Esophagus muscularis mucosa (tissue), 4 donors: ENCODE data around the gene MYD88. TPM values are rescaled to one million over a fixed set of nuclear protein-coding genes. Genes with fewer than 3 reads are reported as not detected.

Experiments
- DNase-seq: peaks from one replicate; pipeline ENCODE4 v3.0.0-alpha.2; 2017; ENCODE audit errors: extremely low spot score
- H3K27ac ChIP-seq, 4 donors: fragments of 200-600 bp; sonication (generic); replicated peaks in 1 of 4; 1 replicate in 3 of 4; 2 replicates in 1 of 4; pipeline ENCODE4 v1.5.1; 2016 to 2019; ENCODE audit warnings: mild to moderate bottlenecking in 1 of 4
- H3K27me3 ChIP-seq, 4 donors: fragments of 200-600 bp; sonication (generic); one replicate each; pipeline versions ENCODE4 v1.5.1 to v1.6.0; 2016 to 2019
- H3K36me3 ChIP-seq, 4 donors: fragments of 200-600 bp; sonication (generic); one replicate each; pipeline ENCODE4 v1.5.1; 2016 to 2019
- H3K4me1 ChIP-seq, 4 donors: fragments of 200-600 bp; sonication (generic); one replicate each; pipeline ENCODE4 v1.5.1; 2016 to 2019
- H3K4me3 ChIP-seq, 4 donors: fragments of 200-600 bp; sonication (generic); 1 replicate in 2 of 4; 2 replicates in 2 of 4; pipeline ENCODE4 v1.5.1; 2016 to 2019; ENCODE audit warnings: mild to moderate bottlenecking in 4 of 4, moderate library complexity in 1 of 4
- H3K9me3 ChIP-seq, 4 donors: fragments of 200-600 bp; sonication (generic); 1 replicate in 3 of 4; 2 replicates in 1 of 4; pipeline ENCODE4 v1.5.1; 2016 to 2019
- EP300 ChIP-seq: sonication (generic); formaldehyde crosslinking; IDR thresholded peaks from one replicate; pipeline ENCODE4 v1.6.1; 2017; ENCODE audit warnings: antibody characterized with exemption
- POLR2A ChIP-seq: fragments of 450-650 bp; IDR thresholded peaks from one replicate; pipeline ENCODE4 v1.6.1; 2017; ENCODE audit warnings: antibody characterized with exemption, moderate library complexity, mild to moderate bottlenecking, low read depth
- POLR2AphosphoS5 ChIP-seq, 2 donors: sonication (generic); formaldehyde crosslinking; IDR thresholded peaks; one replicate each; pipeline ENCODE4 v1.6.1; 2017; ENCODE audit warnings: antibody characterized with exemption in 2 of 2
- WGBS: methylation state at CpG from one replicate; pipeline ENCODE4 v1.1.5; 2018; 5-methylcytosine and 5-hydroxymethylcytosine counted together
- intact Hi-C: fragments of 100-400 bp; cut with DNase I; formaldehyde crosslinking; loops from one replicate; pipeline ENCODE4 v1.15.1; 2023
- total RNA-seq, 4 donors: library from RNA; depleted of rRNA; stranded (reverse); fragments of >200 nt; gene quantifications; one replicate each; pipeline versions ENCODE4 v1.1.0 to v1.2.1, GENCODE V29; 2016
- TF ChIP-seq, protein P1 (sequence below), 3 experiments: fragments of 200-600 bp in 2 of 3; fragments of 450-650 bp in 1 of 3; sonication (generic) in 2 of 3; IDR thresholded peaks; one replicate each; pipeline ENCODE4 v1.5.1; 2017 to 2019; ENCODE audit warnings: antibody characterized with exemption in 3 of 3, mild to moderate bottlenecking in 2 of 3, moderate library complexity in 1 of 3

Gene MYD88
- total RNA-seq, 4 donors from 2014 or later, result 21.2 to 38.6 (median 26.1) TPM

DNA sequence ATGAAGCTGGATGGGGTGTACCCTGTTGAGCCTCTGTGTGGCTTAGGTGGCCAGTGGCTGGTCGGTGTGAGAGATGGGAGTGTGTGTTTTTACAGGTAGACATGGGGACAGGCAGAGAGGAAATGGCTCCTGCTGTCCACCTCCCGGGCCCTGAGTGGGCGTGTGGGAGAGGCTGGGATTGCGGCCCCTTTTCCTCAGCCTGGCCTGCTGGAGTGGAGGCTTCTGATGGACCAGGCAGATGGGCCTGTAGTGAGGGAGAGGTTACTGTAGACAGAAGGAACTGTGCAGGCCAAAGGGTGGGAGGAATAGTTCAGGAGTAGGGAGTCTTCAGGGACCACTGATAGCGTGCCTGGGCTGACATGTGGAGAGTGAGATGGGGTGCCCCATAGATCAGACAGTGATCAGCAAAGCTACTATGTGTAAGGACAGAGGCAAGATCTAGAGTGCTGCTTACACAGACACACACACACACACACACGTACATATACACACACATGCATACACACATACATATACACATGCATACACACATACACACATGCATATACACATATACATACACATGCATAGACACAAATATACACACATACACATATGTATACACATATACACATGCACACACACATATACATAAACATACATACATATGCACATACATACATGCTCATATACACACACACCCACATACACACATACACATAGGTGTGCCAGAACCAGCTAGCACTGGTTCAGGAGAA, 28.0 kb upstream of the MYD88 start:
- intact Hi-C loops, result no loop called here
- TF ChIP-seq EP300 (no peak), POLR2A (no peak), POLR2AphosphoS5 (IDR thresholded peaks at IDR 0.05) (no peak)
- TF ChIP-seq, protein P1, sequence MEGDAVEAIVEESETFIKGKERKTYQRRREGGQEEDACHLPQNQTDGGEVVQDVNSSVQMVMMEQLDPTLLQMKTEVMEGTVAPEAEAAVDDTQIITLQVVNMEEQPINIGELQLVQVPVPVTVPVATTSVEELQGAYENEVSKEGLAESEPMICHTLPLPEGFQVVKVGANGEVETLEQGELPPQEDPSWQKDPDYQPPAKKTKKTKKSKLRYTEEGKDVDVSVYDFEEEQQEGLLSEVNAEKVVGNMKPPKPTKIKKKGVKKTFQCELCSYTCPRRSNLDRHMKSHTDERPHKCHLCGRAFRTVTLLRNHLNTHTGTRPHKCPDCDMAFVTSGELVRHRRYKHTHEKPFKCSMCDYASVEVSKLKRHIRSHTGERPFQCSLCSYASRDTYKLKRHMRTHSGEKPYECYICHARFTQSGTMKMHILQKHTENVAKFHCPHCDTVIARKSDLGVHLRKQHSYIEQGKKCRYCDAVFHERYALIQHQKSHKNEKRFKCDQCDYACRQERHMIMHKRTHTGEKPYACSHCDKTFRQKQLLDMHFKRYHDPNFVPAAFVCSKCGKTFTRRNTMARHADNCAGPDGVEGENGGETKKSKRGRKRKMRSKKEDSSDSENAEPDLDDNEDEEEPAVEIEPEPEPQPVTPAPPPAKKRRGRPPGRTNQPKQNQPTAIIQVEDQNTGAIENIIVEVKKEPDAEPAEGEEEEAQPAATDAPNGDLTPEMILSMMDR (IDR thresholded peaks at IDR 0.05), result no peak
- WGBS, result 88% methylated on average over 6 of the region's 6 CpGs
- Histone ChIP-seq H3K4me1 (no peaks in the 10 kb centered on the region), H3K27me3 (peaks cover 0 to 11% (median 0%) of the 10 kb centered on the region in 4 donors), H3K36me3 (no peaks in the 10 kb centered on the region), H3K27ac (no peak overlapping the region), H3K4me3 (no peak overlapping the region), H3K9me3 (peaks cover 0 to 3% (median 1%) of the 10 kb centered on the region in 4 donors)
- no peak for DNase-seq

DNA sequence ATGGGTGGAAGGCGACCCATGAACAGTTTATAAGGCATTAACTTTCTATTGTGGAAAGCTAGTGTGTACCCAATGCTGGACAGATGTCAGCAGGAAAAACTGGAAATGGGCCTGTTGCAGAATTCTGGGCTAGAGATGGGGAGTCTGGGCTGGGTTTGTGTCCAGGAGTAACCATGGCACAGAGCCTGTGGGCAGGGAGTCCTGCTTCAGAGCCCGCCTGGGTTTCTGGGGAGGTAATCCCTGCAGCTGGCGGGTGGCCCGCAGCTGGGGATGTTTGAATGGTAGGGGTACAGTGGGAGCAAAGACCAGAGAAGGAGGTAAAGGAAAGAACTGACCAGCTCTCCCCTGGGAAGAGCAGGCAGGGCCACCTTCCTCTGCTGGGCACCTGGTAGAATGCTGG, 27.3 kb upstream of the MYD88 start:
- Histone ChIP-seq H3K27me3 (peaks cover 0 to 11% (median 0%) of the 10 kb centered on the region in 4 donors), H3K4me1 (no peaks in the 10 kb centered on the region), H3K9me3 (no peaks in the 10 kb centered on the region), H3K4me3 (no peak overlapping the region), H3K36me3 (no peaks in the 10 kb centered on the region), H3K27ac (no peak overlapping the region)
- no peak for DNase-seq
- 91% methylated on average over 4 of the region's 4 CpGs for WGBS
- intact Hi-C loops, result no loop called here
- TF ChIP-seq EP300, result no peak
- TF ChIP-seq, protein P1 (IDR thresholded peaks at IDR 0.05), result no peak
- no peak for TF ChIP-seq POLR2AphosphoS5 (IDR thresholded peaks at IDR 0.05)
- no peak for TF ChIP-seq POLR2A

DNA sequence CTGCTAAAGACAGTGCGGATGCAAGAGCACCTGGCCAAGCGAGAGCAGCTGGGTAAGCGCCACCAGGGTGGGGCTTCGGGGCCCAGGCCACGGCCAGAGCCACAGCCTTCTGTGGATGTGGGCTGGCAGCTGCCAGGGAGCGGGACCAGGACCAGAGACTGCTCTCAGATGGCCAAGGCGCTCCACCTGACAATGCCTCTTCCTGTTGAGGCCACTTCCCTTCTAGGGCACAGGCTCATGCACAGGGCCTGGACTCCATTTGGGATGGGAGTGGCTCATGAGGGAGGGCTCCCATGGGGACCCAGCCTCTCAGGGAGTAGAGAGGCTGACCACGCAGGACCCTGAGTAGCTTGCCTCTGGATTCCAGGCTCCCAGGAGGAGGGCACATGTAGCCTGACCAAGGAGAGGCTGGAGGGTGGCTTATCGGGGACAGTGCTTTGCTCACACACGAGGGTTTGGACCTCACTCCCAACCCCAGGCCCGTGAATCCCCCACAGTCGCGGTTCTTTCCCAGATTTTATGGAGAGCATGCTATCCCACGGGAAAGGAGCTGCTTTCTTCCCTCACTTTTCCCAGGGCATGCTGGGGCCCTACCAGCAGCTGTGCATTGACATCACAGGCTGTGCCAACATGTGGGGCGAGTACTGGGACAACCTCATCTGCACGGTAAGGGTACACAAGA, 26.6 kb upstream of the MYD88 start:
- Histone ChIP-seq H3K36me3 (no peaks in the 10 kb centered on the region), H3K27me3 (peaks cover 0 to 11% (median 0%) of the 10 kb centered on the region in 4 donors), H3K9me3 (no peaks in the 10 kb centered on the region), H3K4me1 (no peaks in the 10 kb centered on the region), H3K27ac (no peak overlapping the region), H3K4me3 (no peak overlapping the region)
- WGBS, result 70% methylated on average over 14 of the region's 16 CpGs
- TF ChIP-seq POLR2AphosphoS5 (IDR thresholded peaks at IDR 0.05) (no peak), EP300 (no peak), POLR2A (no peak)
- TF ChIP-seq, protein P1 (IDR thresholded peaks at IDR 0.05), result no peak
- no peak for DNase-seq
- intact Hi-C loops, result no loop called here

DNA sequence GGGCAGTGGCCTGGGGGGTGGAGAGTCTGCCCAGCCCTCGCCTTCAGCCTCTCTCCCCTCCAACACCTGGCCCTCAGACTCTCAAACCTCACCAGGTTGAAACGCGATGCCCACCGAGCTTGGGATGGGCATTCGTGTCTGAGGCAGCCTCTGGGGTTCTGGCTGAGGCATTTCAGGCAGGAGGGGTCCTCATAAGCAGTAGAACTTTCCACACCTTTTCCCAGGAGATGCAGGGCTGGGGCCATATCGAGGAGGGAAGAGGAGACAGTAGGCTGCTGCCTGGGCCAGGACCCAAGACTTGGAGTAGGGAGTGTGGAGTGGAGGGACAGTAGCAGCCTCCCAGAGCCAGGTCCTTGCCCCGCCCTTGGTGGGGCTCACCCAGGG, 26.1 kb upstream of the MYD88 start:
- H3K4me3 ChIP-seq, result no peak overlapping the region
- DNase-seq, result no peak
- no peaks in the 10 kb centered on the region for H3K9me3 ChIP-seq
- TF ChIP-seq EP300 (no peak), POLR2A (no peak), POLR2AphosphoS5 (IDR thresholded peaks at IDR 0.05) (no peak)
- TF ChIP-seq, protein P1 (IDR thresholded peaks at IDR 0.05), result no peak
- intact Hi-C loops, result no loop called here
- peaks cover 0 to 11% (median 0%) of the 10 kb centered on the region in 4 donors for H3K27me3 ChIP-seq
- no peaks in the 10 kb centered on the region for H3K4me1 ChIP-seq
- no peak overlapping the region for H3K27ac ChIP-seq
- WGBS, result 50% methylated on average over 1 of the region's 7 CpGs
- peaks cover 0 to 4% (median 0%) of the 10 kb centered on the region in 4 donors for H3K36me3 ChIP-seq
